ENCODE measurements around the gene MYO18A. TPM values are rescaled to one million over a fixed set of nuclear protein-coding genes. Genes with fewer than 3 reads are reported as not detected.

Gene MYO18A
- total RNA-seq, 2 donors from 2014 or later: 45.4 to 73.2 TPM

DNA sequence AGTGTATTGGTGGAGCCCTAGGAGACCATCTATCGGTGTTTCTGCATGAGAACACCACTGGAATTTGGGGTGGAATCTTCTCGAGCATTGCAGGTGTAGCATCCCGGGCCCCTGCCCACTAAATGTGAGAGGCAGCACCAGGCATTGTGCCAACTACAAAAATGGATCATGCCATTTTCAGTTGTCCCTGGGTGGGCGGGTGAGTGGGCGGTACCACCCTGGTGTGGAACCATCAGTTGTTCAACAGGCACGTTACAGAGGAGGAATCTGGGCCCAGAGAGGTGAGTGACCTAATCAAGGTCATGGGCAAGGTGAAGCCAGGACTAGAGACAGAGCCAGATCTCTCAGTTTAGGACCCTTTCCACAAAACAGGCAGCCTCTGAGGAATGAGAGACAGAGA, 128.5 kb downstream of the MYO18A start:
- 73 to 88% methylated on average over 6 of the region's 6 CpGs for WGBS, 2 donors
- no peaks in the 10 kb centered on the region for H3K36me3 ChIP-seq (replicated peaks in 1 of 2; ENCODE audit: insufficient read depth in 1 of 2, low read depth in 2 of 2)

DNA sequence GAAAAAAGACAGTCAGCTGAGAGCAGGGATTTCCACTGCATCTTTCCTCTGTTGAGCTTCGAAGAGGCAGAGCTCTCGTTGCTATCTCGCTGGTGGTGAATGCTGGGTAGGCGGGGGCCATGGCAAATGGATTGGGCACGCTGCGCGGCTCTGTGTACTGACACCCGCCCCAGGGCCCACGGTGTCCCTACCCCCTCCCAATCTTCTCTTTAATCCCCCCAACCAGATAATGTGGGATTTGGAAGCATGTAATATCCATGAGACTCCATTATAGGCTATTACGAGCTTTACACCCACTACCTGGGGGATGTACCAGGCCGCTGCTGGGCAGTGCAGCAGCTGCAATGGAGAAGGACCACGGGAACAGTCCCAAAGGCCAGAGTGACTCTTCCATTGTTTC, 129.0 kb downstream of the MYO18A start:
- H3K9me3 ChIP-seq: no peaks in the 10 kb centered on the region
- no peak for TF ChIP-seq POLR2A (IDR thresholded peaks at IDR 0.05)
- TF ChIP-seq, protein P1, sequence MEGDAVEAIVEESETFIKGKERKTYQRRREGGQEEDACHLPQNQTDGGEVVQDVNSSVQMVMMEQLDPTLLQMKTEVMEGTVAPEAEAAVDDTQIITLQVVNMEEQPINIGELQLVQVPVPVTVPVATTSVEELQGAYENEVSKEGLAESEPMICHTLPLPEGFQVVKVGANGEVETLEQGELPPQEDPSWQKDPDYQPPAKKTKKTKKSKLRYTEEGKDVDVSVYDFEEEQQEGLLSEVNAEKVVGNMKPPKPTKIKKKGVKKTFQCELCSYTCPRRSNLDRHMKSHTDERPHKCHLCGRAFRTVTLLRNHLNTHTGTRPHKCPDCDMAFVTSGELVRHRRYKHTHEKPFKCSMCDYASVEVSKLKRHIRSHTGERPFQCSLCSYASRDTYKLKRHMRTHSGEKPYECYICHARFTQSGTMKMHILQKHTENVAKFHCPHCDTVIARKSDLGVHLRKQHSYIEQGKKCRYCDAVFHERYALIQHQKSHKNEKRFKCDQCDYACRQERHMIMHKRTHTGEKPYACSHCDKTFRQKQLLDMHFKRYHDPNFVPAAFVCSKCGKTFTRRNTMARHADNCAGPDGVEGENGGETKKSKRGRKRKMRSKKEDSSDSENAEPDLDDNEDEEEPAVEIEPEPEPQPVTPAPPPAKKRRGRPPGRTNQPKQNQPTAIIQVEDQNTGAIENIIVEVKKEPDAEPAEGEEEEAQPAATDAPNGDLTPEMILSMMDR (IDR thresholded peaks at IDR 0.05): no peak
- H3K4me1 ChIP-seq: no peaks in the 10 kb centered on the region
- H3K36me3 ChIP-seq (replicated peaks in 1 of 2; ENCODE audit: insufficient read depth in 1 of 2, low read depth in 2 of 2): no peaks in the 10 kb centered on the region
- no peaks in the 10 kb centered on the region for H3K27me3 ChIP-seq
- no peak overlapping the region for H3K4me3 ChIP-seq
- intact Hi-C loops (cut with DNase I): no loop called here
- no peak overlapping the region for H3K27ac ChIP-seq
- WGBS, 2 donors: 87 to 89% methylated on average over 12 of the region's 12 CpGs
- DNase-seq (no peak), ATAC-seq (no peak)

More for the DNA sequence above, 128.5 kb downstream of the MYO18A start:
- H3K27me3 ChIP-seq: no peaks in the 10 kb centered on the region
- intact Hi-C loops (cut with DNase I): no loop called here
- ATAC-seq (no peak), DNase-seq (no peak)
- no peak overlapping the region for H3K27ac ChIP-seq
- H3K4me3 ChIP-seq: no peak overlapping the region
- TF ChIP-seq POLR2A (IDR thresholded peaks at IDR 0.05): no peak
- TF ChIP-seq, protein P1 (IDR thresholded peaks at IDR 0.05): no peak
- H3K9me3 ChIP-seq: no peaks in the 10 kb centered on the region
- H3K4me1 ChIP-seq: no peaks in the 10 kb centered on the region

DNA sequence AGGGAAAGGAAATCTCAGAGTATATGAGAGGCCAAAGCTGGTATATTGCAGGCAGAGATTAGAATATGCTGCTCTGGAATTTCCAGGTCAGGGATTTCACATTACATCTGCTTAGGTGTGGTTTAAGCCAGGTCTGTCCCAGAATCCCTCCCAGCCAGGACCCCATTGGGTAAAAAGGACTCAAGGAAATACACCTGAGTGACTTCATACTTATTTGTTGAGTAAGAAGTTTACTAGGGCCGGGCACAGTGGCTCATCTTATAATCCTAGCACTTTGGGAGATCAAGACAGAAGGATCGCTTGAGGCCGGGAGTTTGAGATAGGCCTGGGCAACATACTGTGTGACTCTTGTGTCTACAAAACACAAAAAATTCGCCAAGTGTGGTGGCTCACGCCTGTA, 130.0 kb downstream of the MYO18A start:
- TF ChIP-seq, protein P1 (IDR thresholded peaks at IDR 0.05): no peak
- no peak for TF ChIP-seq POLR2A (IDR thresholded peaks at IDR 0.05)
- Histone ChIP-seq H3K27me3 (no peaks in the 10 kb centered on the region), H3K36me3 (replicated peaks in 1 of 2; ENCODE audit: insufficient read depth in 1 of 2, low read depth in 2 of 2) (no peaks in the 10 kb centered on the region), H3K4me1 (no peaks in the 10 kb centered on the region), H3K27ac (no peak overlapping the region), H3K4me3 (no peak overlapping the region), H3K9me3 (no peaks in the 10 kb centered on the region)
- ATAC-seq (no peak), DNase-seq (no peak)
- 83 to 95% methylated on average over 5 of the region's 5 CpGs for WGBS, 2 donors
- intact Hi-C loops (cut with DNase I): no loop called here

DNA sequence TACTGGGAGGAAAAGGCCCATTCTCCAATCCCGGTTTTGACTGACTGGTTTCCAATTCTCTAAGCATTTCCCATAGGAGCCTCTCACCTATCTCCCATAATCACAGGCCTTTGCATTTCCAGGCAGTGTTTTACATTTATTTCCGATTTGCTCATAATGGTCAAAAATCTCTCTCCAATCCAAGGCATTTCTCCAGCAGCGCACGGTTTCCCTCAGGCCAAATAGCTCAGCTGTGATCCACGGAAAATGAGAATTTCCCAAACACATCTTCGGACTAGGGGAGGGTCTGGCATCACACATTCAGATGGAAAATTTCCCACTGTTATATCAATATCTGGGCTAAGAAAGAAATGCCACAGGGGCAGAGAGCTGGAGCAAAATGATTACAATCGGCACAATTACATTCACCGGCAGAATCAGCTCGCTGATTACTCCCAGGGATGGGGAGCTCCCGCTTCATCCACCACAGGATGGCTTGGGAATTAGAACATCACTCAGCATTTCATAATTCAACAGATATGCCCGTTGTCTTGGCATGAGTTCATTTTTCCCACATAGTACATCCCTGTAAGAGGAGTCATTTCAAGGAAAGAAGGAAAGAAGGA, 130.6 kb downstream of the MYO18A start:
- intact Hi-C loops (cut with DNase I): no loop called here
- TF ChIP-seq, protein P1 (IDR thresholded peaks at IDR 0.05): no peak
- no peak for TF ChIP-seq POLR2A (IDR thresholded peaks at IDR 0.05)
- DNase-seq: no peak
- WGBS, 2 donors: 82 to 86% methylated on average over 11 of the region's 11 CpGs
- H3K27ac ChIP-seq: no peak overlapping the region
- H3K27me3 ChIP-seq: no peaks in the 10 kb centered on the region
- H3K4me1 ChIP-seq: no peaks in the 10 kb centered on the region
- ATAC-seq: no peak
- H3K36me3 ChIP-seq (replicated peaks in 1 of 2; ENCODE audit: insufficient read depth in 1 of 2, low read depth in 2 of 2): no peaks in the 10 kb centered on the region
- H3K9me3 ChIP-seq: no peaks in the 10 kb centered on the region
- H3K4me3 ChIP-seq: no peak overlapping the region
